HG03571 (cell line): Measurements from ENCODE around the gene TMEM181.
"Not testable (repeated sequence)": the region's sequence is repeated elsewhere in the genome, so short reads cannot be mapped to it uniquely, and the experiment has no call there.

Experiments used
- ATAC-seq: cut with Tn5 transposase; IDR thresholded peaks from one replicate; pipeline ENCODE4 v1.9.1; 2021; ENCODE audit not compliant: unreplicated experiment

Gene TMEM181

DNA sequence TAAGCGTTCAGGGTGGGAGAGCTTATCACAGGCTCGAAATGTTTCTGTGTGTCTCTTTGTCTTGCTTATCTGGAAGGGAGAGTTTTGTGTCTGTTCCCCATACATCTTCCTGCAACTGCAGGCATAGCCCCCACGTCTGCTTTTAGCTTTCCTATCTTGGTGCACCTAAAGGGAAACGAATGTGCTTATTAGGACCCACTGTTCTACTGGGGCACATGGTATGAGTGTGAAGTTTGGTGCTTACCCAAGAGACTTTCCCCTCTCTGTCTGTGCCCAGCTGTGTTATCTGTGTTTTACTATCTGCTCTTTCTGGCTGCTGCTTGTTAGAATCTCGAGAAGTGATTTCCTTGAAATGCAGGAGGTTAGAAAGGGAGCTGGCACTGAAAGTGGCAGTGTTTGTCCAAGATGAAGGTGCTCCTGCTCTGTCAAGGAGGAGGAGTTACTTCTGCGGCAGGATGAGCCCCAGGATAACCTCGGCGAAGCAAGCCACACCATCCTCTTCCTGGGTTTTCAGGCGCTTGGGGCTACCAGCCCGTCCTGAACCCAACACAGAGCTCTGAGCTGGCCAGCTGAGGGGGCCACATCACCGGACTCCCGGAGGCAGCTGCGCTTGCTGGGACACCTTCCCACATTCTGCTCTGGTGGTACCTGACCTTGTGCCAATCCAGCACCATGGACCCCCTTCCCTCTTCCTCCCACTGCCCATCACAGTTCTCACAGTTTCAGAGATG, 61.2 kb downstream of the TMEM181 start:
- ATAC-seq: no peak

DNA sequence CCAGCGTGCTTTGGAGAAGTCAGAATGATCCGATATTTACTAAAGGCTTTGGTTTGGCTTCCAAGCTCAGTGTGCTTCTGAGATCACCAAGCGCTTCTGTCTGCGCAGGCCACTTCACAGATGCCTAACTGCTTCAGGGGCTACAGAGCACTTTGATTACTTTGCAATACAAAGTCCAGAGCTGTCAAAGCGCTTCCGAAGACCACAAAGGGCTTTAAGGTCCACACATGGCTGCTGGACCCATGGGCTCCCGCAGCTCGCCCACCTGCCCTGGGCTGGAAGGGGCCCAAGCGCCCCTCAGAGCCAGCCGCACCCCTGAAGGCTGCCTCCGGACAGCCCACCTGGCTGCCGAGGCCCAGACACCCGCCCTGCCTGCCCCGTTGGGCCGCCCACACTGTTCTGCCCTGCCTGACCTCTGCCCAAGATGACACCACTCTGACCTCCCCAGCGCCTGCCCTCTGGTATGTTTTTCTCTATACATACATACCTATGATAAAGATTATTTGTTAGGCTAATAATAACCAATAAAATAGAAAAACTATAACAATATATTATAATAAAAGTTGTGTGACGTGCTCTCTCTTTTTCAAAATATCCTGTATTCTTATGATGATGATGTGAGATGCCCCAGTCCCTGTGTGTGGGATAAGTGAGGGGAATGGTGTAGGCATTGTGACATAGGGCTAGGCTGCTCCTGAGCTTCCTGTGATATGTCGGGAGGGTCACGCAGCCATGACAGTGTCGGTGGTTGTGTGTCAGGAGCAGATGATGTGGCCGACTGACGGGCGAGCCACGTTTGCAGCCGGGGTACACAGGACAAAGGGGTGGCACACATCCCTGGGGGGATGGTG, 62.0 kb downstream of the TMEM181 start:
- no peak for ATAC-seq

DNA sequence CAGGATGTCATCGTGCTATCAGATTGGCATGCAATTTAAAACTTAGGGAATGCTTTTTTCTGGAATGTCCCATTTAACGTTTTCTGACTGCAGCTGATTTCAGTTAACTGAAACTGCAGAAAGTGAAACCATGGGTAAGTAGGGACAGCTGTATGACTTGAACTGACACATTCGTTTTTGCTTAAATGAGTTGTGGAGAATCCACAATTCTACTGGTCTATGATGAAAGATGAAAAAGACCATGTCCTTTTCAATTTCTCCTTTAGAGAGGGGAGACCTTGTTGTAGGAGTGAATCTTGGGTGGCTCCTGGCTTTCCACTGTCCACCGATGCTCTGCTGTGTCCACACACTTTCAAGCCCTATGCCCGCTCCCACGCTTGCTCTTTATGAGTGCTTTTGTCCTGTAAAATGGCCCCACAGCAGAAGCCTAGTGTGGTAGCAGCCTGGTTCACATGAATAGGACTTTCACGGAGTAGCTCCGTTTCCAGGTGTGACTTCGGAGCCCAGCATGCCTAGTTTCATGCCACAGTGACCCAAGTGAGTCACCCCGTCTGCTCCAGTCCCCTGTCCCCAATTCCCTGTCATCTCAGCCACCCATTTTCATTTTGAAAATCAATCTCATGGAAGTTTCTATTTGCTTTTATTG, 62.8 kb downstream of the TMEM181 start:
- no peak for ATAC-seq

DNA sequence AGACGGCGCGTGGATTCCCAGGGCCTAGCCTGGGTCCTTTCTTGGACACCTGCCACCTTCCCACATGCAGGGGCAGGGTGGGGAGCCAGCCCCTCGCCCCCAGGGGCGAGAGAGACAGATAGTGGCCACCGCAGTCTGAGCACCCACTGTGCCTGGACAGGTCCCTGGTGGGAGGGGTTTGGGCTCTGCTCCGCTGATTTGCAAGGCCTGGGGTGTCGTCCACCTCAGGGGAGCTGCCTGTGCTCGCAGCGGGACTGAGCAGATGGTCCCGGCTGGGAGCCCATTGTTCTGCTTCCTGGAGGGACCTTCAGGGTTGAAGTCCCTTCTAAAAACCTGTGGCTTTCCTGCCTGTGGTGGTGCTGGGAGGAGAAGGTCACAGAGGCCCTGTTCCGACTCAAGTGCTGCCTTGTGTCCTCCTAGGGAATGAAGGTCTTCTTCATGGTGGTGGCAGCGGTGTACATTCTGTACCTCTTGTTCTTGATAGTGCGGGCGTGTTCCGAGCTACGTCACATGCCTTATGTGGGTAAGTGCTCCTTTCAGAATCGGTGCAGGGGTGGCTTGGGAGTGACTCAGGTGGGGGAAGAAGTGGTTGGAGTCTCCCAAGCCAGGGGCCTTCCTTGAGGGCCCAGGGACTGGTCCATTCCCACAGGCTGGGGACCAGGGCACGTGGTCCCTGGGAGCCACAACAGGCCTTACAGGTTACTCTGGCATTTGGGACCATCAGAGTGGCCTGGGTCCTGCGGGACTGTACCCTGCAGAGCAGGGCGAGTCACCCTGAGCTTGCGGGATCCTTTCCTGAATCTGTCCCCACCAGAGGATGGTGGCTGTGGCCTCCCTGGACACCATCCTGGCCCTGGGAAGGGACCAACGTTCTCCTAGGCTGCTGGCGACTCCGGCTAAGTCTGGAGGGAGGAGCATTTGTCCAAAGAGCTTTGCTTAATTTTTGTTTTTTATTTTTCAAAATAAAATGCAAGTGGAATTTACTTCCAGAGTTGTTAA, 65.1 kb downstream of the TMEM181 start:
- ATAC-seq: no peak

DNA sequence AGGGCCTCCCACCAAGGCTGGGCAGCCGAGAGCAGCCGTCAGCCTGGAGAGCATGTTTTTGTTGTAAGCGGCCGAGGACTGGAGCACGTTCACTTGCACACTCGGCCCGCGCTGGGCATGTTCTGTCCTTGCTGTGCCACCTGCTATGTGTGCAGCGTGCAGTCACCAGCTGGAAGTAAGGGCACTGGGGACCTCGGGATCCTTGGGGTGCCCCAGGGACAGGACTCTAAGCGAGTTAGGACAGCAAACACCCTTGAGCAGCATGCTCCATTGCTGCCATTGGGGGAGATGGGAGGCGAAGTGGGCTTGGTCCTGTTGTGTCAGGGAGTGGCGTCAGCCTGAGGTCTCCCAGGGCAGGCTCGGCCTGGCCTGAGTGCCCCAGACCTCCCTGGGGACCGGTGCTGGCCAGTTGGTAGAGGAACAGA, 66.0 kb downstream of the TMEM181 start:
- ATAC-seq: no peak

DNA sequence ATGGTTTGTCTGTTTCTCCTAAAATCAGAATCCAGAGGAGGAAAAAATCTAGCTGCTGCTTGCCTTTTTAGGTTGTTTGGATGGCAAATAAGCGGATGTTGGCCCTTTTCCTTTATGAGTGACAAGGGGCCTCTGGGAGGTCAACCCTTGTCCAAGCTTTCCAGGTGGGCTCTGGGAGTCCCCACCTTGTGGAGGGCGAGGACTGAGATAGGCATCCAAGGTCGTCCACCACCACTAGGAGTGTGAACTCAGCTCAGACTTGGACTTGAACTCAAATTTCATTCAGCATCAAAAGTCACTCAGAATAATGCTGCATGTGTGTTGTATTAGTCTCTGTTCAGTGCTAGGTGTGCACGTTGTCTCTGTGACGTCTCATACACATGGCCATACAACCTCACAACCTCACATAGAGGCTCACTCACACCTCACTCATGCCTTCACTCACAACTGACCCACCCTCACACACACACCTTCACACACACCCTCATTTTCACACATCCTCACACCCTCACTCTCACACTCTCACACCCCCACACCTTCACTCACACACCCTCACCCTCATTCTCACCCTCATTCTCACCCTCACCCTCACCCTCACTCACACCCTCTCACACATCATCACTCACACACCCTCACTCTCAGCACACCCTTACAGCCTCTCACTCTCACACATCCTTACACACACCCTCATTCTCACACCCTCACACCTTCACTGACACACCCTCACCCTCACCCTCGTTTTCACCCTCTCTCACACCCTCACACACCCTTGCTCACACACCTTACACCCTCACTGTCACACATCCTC, 66.7 kb downstream of the TMEM181 start:
- no peak for ATAC-seq

DNA sequence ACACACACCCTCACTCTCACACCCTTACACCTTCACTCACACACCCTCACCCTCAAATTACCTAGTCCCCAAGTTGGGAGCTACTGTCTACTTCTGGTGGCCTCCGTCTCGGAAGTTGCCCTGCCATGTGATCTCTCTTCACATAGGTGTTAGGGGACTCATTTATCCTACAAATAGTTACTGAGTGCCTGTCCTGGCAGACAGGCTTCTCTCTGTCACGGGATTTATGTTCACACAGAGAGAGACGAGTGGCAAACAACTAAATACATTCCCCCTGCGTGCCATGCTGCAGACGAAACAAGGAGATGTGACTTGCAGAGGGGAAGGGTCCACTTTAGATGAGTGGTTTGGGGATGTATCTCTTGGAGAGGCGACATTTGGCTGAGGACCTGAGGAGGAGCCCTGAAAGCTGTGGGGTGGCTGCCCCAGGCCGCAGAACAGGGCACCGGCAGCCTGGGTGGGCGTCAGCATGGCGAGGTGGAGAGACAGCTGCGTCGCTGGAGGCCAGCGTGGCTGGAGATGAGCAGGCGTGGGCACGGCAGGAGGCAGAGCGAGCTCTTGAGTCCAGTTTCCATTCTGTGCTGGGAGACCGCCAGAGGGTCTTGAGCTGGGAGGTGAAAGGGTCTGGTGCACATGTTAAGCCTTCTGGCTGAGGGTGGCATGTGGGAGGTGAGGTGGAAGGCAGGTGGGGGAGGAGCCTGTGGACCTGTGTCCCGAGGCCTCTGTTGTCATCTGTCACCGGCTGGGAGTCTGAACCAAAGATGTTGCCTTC, 67.5 kb downstream of the TMEM181 start:
- ATAC-seq: no peak

DNA sequence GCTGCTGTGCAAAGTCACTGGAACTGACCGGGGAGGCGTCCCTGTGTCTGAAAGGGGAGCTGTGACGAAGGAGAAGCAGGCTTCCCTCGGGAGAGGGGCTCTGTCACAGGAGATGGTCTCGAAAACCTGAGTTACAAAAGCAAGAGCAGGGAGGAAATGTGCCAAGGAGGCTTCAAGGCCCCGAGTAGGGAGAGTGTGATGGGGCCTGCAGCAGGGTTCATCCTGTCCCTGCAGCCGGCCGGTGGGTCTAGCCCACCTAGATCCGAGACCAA, 68.0 kb downstream of the TMEM181 start:
- no peak for ATAC-seq

DNA sequence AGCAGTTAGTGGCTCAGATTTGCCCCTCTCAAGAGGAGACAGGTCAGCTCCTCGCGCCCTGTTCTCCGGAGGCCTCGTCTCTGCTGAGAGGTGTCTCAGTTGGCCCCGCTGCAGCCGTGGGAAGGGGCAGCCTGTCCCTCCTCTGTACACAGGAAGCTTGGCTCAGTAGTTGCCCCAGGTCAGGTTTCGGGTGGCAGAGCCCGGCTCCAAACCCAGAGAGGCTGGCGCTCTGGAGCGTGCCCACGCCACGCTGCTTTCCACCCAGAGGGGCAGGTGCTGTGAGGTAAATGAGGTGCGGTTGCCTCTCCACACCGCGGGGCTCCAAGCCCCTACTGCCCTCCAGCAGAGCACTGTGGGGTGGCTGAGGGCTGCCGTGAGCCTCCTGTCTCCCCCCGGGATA, 68.7 kb downstream of the TMEM181 start:
- no peak for ATAC-seq

DNA sequence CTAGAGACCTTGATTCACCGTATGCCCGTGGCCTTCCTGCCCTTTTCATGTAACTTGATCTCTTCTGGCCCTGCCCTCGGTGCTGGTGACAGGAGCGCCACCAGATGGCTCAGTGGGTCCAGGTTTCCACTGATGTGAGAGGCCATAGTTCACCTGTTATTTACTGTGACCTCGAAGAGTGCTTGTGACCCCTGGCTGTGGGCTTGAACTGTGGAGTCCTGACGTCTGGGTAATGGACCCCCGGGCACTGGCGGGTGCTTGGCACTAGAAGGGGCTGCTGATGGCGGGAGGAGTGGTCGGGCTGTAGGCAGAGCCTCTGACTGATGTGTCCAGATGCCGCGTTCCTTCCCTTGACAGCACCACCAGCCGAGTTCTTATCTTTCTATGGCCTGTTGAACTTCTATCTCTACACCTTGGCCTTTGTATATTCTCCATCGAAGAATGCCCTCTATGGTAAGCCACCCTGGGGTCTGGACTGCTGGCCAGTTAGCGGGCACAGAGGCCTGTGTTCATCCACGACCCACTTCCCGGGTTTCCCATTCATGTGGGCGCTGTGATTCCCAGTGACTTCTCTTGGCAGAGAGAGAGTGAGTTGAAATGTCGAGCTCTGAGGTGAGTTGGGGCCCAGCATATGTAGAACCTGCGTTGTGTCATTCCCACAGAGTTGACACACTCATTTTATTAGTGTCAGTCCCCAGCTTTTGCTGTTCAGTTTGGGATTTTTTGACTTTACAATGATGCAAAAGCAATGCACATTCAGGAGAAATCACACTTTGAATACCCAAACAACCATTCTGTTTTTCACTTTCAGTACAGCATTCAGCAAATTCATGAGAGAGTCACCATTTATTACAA, 69.7 kb downstream of the TMEM181 start:
- no peak for ATAC-seq

DNA sequence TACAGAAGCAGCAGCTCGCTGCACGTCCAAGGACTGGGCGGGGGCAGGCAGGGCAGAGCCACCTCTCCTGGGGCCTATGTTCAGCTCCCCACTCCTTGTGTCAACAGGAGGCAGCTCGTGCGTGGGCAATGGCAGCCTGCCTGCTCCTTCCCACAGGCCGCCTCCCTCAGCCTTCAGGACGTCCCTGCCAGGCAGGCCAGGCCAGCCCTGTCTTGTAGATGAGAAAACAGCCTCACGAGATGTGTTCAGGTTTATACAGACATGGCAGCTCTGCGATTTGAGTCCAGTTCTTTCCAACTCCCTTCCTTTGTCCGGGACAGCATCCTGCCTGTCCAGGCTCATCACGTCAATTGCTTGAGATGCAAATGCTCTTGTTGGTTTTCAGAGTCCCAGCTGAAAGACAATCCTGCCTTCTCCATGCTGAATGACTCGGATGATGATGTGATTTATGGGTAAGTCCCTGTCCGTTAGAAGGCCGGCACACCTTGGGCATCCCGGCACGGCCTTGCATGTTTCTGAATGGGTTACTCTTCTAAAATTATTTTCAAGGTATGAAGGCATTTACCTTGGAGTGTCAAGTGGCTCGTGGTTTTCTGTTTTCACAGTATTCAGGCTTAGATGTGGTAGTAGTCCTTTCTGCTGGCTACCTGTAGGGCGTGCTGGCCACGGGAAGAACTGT, 71.2 kb downstream of the TMEM181 start:
- no peak for ATAC-seq

DNA sequence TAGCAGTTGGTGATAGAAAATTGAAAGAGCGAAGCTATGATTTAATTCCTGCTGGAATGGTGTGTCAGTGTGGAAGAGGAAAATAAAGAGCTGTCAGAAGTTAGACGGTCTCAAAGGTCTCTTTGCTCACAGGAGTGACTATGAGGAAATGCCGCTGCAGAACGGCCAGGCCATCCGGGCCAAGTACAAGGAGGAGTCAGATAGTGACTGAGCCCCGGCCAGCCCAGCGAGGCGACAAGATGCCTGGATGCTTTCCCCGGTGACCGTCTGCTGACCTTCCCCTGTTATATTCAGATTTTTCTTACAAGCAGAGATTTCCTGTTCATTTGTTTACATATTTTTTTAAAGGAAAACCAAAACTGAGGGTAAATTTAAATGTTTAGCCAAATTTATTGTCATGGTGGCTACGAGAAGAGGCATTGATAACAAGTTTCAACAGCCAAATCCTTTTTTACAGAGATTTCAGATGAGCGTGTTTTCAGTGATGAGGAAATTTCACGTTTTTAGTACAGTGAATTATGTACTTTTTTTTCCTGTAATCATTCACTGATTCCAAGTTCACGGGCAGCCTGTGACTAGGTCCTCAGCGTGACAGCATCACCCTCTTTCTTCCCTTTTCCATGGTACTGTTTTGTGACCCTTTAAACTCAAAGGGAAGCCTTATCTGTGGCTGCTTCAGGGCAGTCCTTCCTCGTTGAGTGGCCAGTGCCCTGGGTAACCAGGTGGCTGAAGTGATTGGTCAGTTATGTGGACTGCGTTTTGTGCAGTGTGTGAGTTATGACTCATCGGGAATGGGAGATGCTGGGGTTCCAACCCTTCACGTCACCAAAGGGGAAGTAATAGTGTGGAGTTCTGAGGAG, 72.0 kb downstream of the TMEM181 start:
- ATAC-seq: no peak

DNA sequence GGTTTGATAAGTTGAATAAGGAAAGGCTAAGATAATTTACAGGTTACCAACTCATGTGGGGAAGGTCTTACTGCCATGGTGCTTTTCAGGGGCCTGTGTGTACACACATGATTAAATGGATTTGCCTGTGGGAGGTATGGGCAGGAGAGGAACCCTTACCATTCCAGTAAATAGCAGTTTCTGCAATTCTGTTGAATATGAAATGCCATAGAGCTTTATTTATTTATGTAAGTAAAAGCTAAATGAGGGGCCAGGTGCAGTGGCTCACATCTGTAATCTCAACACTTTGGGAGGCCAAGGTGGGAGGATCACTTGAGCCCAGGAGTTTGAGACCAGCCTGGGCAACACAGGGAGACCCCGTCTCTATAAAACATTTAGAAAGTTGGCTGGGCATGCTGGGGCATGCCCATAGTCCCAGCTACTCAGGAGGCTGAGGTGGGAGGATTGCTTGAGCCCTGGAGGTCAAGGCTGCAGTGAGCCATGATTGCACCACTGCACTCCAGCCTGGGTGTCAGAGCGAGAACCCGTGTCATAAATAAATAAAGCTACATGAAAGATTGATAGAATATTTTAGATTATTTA, 72.7 kb downstream of the TMEM181 start:
- ATAC-seq: not testable (repeated sequence)

DNA sequence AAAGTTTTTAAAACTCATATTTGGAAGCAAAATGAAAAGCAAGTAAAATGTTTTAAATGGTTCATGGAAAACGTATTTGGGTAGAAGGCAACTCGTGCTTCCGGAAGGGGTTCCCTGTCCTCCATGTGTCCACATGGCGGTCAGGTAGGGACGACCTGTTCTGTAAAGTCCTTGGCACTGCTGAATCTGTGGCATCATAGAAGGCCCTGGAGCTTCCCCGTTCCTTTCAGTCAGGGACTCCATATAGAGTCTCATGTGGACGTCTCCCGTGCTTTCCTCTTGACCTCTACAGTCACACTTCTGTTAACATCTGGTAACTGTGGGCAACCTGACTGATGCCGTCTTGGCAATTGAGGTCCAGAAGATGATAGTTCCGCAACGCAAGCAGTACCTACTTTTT, 73.2 kb downstream of the TMEM181 start:
- no peak for ATAC-seq

DNA sequence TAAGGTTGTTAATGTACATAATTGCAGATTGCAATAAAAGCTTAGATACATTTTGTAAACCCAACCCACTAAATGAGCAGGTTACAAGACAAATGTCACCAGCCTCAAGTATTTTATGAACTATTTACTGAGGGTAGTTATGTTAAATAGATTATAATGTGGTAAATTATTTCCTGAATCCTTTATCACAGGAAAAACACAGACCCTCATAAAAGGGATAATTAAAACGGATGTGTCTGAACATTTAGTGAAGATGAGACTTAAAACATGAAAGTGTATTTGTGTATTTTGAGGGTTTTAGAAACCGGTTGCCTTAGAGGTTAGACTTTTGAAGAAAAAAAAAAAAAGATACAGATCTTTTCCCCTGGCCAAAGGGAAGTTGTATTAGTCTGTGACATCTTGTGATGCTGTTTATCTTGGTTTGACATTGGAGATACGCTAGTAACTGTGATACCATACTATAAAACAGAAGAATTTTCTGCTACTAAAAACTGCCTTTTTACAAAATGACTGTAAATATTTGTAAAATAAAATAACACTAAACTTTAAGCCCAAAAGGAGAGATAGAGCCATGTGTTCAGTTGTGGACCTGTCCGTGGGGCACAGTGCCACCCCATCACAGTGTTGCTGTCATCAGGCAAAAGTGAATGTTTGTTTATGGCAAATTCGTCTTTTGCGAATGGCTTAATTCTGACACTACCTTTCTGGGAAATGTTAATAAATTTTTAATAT, 75.0 kb downstream of the TMEM181 start:
- no peak for ATAC-seq
